Natural killer cell (primary cell): ENCODE results near the gene HNRNPA1. TPM values are rescaled to one million over a fixed set of nuclear protein-coding genes. Genes with fewer than 3 reads are reported as not detected.

ENCODE experiments used
- ATAC-seq, 3 donors: fragments of 150-1000 bp in 2 of 3; fragments of 200-7000 bp in 1 of 3; cut with Tn5 transposase; 1 replicate in 1 of 3; 2 replicates in 2 of 3; pipeline ENCODE4 v1.10.0; 2021; ENCODE audit warnings: mild to moderate bottlenecking in 2 of 3, moderate library complexity in 2 of 3
- DNase-seq, 2 donors: peaks; one replicate each; pipeline versions ENCODE4 v3.0.0 to v3.0.0-alpha.2; 2013 to 2021; ENCODE audit warnings: mixed read lengths in 1 of 2
- H3K27ac ChIP-seq: one replicate; pipeline ENCODE4 v1.5.1; 2013; ENCODE audit warnings: mild to moderate bottlenecking, low read length
- H3K27me3 ChIP-seq: one replicate; pipeline ENCODE4 v1.6.1; 2013; ENCODE audit warnings: low read length; ENCODE audit not compliant: control insufficient read depth, insufficient read depth
- H3K36me3 ChIP-seq: one replicate; pipeline ENCODE4 v1.6.1; 2013; ENCODE audit warnings: low read length; ENCODE audit not compliant: control insufficient read depth, insufficient read depth
- H3K4me1 ChIP-seq: one replicate; pipeline ENCODE4 v1.6.1; 2013; ENCODE audit warnings: low read length; ENCODE audit not compliant: control insufficient read depth, insufficient read depth
- H3K4me3 ChIP-seq: one replicate; pipeline ENCODE4 v1.5.1; 2013; ENCODE audit warnings: low read length
- H3K9me3 ChIP-seq: one replicate; pipeline ENCODE4 v1.6.1; 2013; ENCODE audit warnings: low read length; ENCODE audit not compliant: control insufficient read depth, insufficient read depth
- H3K27ac Mint-ChIP-seq, 2 donors: one replicate each; pipeline ENCODE4 v1.8.0; 2022; ENCODE audit warnings: mild to moderate bottlenecking in 2 of 2, mixed read lengths in 2 of 2, moderate library complexity in 1 of 2
- H3K27me3 Mint-ChIP-seq, 2 donors: one replicate each; pipeline ENCODE4 v1.8.0; 2022; ENCODE audit warnings: low read depth in 2 of 2, mixed read lengths in 2 of 2
- H3K36me3 Mint-ChIP-seq: one replicate; pipeline ENCODE4 v1.8.0; 2022; ENCODE audit warnings: mixed read lengths
- H3K4me1 Mint-ChIP-seq, 2 donors: one replicate each; pipeline ENCODE4 v1.8.0; 2022; ENCODE audit warnings: mixed read lengths in 2 of 2
- H3K4me3 Mint-ChIP-seq: one replicate; pipeline ENCODE4 v1.8.0; 2022; ENCODE audit warnings: mild to moderate bottlenecking, moderate library complexity, mixed read lengths
- H3K9me3 Mint-ChIP-seq, 2 donors: one replicate each; pipeline ENCODE4 v1.8.0; 2022; ENCODE audit warnings: mixed read lengths in 2 of 2
- CTCF ChIP-seq: fragments of 200-600 bp; IDR thresholded peaks from one replicate; pipeline ENCODE4 v1.8.0; 2022; ENCODE audit warnings: antibody characterized with exemption
- WGBS: methylation state at CpG from one replicate; pipeline ENCODE4 v1.1.7; 2013; ENCODE audit warnings: missing lambda C conversion rate; ENCODE audit not compliant: insufficient coverage; 5-methylcytosine and 5-hydroxymethylcytosine counted together
- intact Hi-C: fragments of 100-400 bp; cut with micrococcal nuclease; formaldehyde crosslinking; loops from one replicate; pipeline ENCODE4 v1.14.2; 2022
- total RNA-seq, 4 donors: library from RNA; stranded (reverse); fragments of 120-200 nt in 1 of 4; gene quantifications; one replicate each; pipeline versions ENCODE4 v1.2.3 to v1.2.4, GENCODE V29; 2013 to 2022

HNRNPA1 gene
- total RNA-seq, 3 donors from 2014 or later (not counting 1 experiment from before 2014, with no cell fraction given): 1,172 to 1,525 (median 1,292) TPM

- intact Hi-C loops: no loop called here
- Histone ChIP-seq H3K27ac (no peak overlapping the region), H3K4me3 (no peak overlapping the region), H3K4me1 (peaks cover 14% of the 10 kb centered on the region), H3K36me3 (peaks cover 4% of the 10 kb centered on the region), H3K27me3 (no peaks in the 10 kb centered on the region), H3K9me3 (no peaks in the 10 kb centered on the region)
- no peaks in the 10 kb centered on the region for H3K9me3 Mint-ChIP-seq
- no peaks in the 10 kb centered on the region for H3K27me3 Mint-ChIP-seq
- ATAC-seq (no peak), DNase-seq (no peak)
- peaks cover 12 to 23% of the 10 kb centered on the region in 2 donors for H3K4me1 Mint-ChIP-seq
- no peak overlapping the region for H3K4me3 Mint-ChIP-seq
- no peak overlapping the region for H3K27ac Mint-ChIP-seq
- 93% methylated on average over 7 of the region's 7 CpGs for WGBS
- no peaks in the 10 kb centered on the region for H3K36me3 Mint-ChIP-seq
- TF ChIP-seq CTCF: no peak
Observed at GRCh38 chr12:54292931-54293241, 12.4 kb downstream of the HNRNPA1 start.

- H3K4me1 ChIP-seq: peaks cover 18% of the 10 kb centered on the region
- no peak overlapping the region for H3K4me3 Mint-ChIP-seq
- H3K4me3 ChIP-seq: no peak overlapping the region
- DNase-seq (peak; percentile 55 to 72), ATAC-seq (peak; percentile 72 to 94 (median 80))
- H3K27ac ChIP-seq: no peak overlapping the region
- no peaks in the 10 kb centered on the region for H3K9me3 ChIP-seq
- peak overlapping the region in 1 of 2 donors; percentile 27 for H3K27ac Mint-ChIP-seq
- H3K27me3 Mint-ChIP-seq: peaks cover 4% of the 10 kb centered on the region in 2 donors
- H3K9me3 Mint-ChIP-seq: no peaks in the 10 kb centered on the region
- no peaks in the 10 kb centered on the region for H3K36me3 Mint-ChIP-seq
- no peaks in the 10 kb centered on the region for H3K36me3 ChIP-seq
- no peaks in the 10 kb centered on the region for H3K27me3 ChIP-seq
- peak; percentile 68 for TF ChIP-seq CTCF
- intact Hi-C loops: loop anchor here (1.0 kb wide), 2 partner anchors 30 to 74 kb away; no protein-coding TSS in a partner anchor
- peaks cover 16 to 32% of the 10 kb centered on the region in 2 donors for H3K4me1 Mint-ChIP-seq
- WGBS: 69% methylated on average over 9 of the region's 9 CpGs
Observed at GRCh38 chr12:54294152-54294952, 13.8 kb downstream of the HNRNPA1 start.

- H3K4me3 ChIP-seq: no peak overlapping the region
- peaks cover 18 to 39% of the 10 kb centered on the region in 2 donors for H3K4me1 Mint-ChIP-seq
- H3K9me3 ChIP-seq: no peaks in the 10 kb centered on the region
- TF ChIP-seq CTCF: no peak
- no peak overlapping the region for H3K4me3 Mint-ChIP-seq
- no peak overlapping the region for H3K27ac ChIP-seq
- no peaks in the 10 kb centered on the region for H3K9me3 Mint-ChIP-seq
- peaks cover 14% of the 10 kb centered on the region for H3K4me1 ChIP-seq
- peak overlapping the region in 1 of 2 donors; percentile 8 for H3K27ac Mint-ChIP-seq
- ATAC-seq (no peak), DNase-seq (peak in 1 of 2 donors; percentile 2)
- intact Hi-C loops: loop anchor here (1.0 kb wide), 2 partner anchors 29 to 73 kb away; no protein-coding TSS in a partner anchor
- no peaks in the 10 kb centered on the region for H3K36me3 ChIP-seq
- H3K27me3 Mint-ChIP-seq: peaks cover 6 to 9% of the 10 kb centered on the region in 2 donors
- 82% methylated on average over 9 of the region's 9 CpGs for WGBS
- no peaks in the 10 kb centered on the region for H3K27me3 ChIP-seq
- no peaks in the 10 kb centered on the region for H3K36me3 Mint-ChIP-seq
Observed at GRCh38 chr12:54294953-54295566, 14.5 kb downstream of the HNRNPA1 start.
